HFFc6 (cell line): Measurements from ENCODE around the gene GOSR1. TPM values are rescaled to one million over a fixed set of nuclear protein-coding genes. Genes with fewer than 3 reads are reported as not detected.

ENCODE experiments used
- DNase-seq: peaks from one replicate; pipeline ENCODE4 v3.0.0-alpha.2; 2018
- H3K27ac Mint-ChIP-seq: 2 replicates; pipeline ENCODE4 v1.8.0; 2020; ENCODE audit warnings: mild to moderate bottlenecking, mixed read lengths
- H3K27me3 Mint-ChIP-seq: 2 replicates; pipeline ENCODE4 v1.8.0; 2021; ENCODE audit warnings: mild to moderate bottlenecking, moderate library complexity, mixed read lengths; ENCODE audit not compliant: insufficient read depth
- H3K36me3 Mint-ChIP-seq: 2 replicates; pipeline ENCODE4 v1.8.0; 2021; ENCODE audit warnings: low read depth, mixed read lengths
- H3K4me1 Mint-ChIP-seq: 2 replicates; pipeline ENCODE4 v1.8.0; 2020; ENCODE audit warnings: low read depth, mixed read lengths
- H3K4me3 Mint-ChIP-seq: 2 replicates; pipeline ENCODE4 v1.8.0; 2020; ENCODE audit warnings: mild to moderate bottlenecking, moderate library complexity, mixed read lengths
- H3K9me3 Mint-ChIP-seq: 2 replicates; pipeline ENCODE4 v1.8.0; 2020; ENCODE audit warnings: mild to moderate bottlenecking, mixed read lengths
- CTCF ChIP-seq: fragments of 200-600 bp; sonication (generic); IDR thresholded peaks from 2 replicates; pipeline ENCODE4 v1.5.0; 2021; ENCODE audit warnings: antibody characterized with exemption, mild to moderate bottlenecking
- total RNA-seq, 6 experiments: library from RNA; stranded (reverse); fragmentation: NEBNext Ultra II Directional; extraction: Animal tissue kit (Norgen Biotek cat#: 25700); gene quantifications; 2 replicates in 1 of 6; 3 replicates in 5 of 6; pipeline ENCODE4 v1.2.3, GENCODE V29; 2021

The GOSR1 gene
- total RNA-seq, 6 experiments from 2014 or later, result 41.2 to 47.6 (median 43.9) TPM

- Mint-ChIP-seq H3K9me3 (no peaks in the 10 kb centered on the region), H3K4me1 (peaks cover 22% of the 10 kb centered on the region), H3K27ac (no peak overlapping the region), H3K27me3 (peaks cover 2% of the 10 kb centered on the region; the same call in 1 of the 2 replicates), H3K4me3 (no peak overlapping the region), H3K36me3 (peaks cover 21% of the 10 kb centered on the region)
- no peak for DNase-seq
- TF ChIP-seq CTCF, result no peak
These were observed 28.7 kb downstream of the GOSR1 start for GRCh38 chr17:30505868-30506417.

GRCh38 chr17:30506481-30506880 lies 29.3 kb downstream of the GOSR1 start:
- H3K9me3 Mint-ChIP-seq, result no peaks in the 10 kb centered on the region
- H3K4me1 Mint-ChIP-seq, result peaks cover 22% of the 10 kb centered on the region
- no peak for TF ChIP-seq CTCF
- H3K4me3 Mint-ChIP-seq, result no peak overlapping the region
- peaks cover 17% of the 10 kb centered on the region; the same call in 1 of the 2 replicates for H3K36me3 Mint-ChIP-seq
- H3K27ac Mint-ChIP-seq, result no peak overlapping the region
- DNase-seq, result no peak
- peaks cover 2% of the 10 kb centered on the region; the same call in 1 of the 2 replicates for H3K27me3 Mint-ChIP-seq

GRCh38 chr17:30513346-30513745 lies 36.1 kb downstream of the GOSR1 start:
- no peak for TF ChIP-seq CTCF
- Mint-ChIP-seq H3K27ac (no peak overlapping the region), H3K36me3 (peaks cover 22% of the 10 kb centered on the region), H3K4me3 (no peak overlapping the region), H3K4me1 (peaks cover 18% of the 10 kb centered on the region), H3K27me3 (no peaks in the 10 kb centered on the region), H3K9me3 (no peaks in the 10 kb centered on the region)
- DNase-seq, result no peak

GRCh38 chr17:30514895-30515596 lies 37.8 kb downstream of the GOSR1 start:
- peaks cover 22% of the 10 kb centered on the region for H3K36me3 Mint-ChIP-seq
- TF ChIP-seq CTCF, result no peak
- H3K27ac Mint-ChIP-seq, result no peak overlapping the region
- H3K4me1 Mint-ChIP-seq, result peaks cover 34% of the 10 kb centered on the region
- no peaks in the 10 kb centered on the region for H3K27me3 Mint-ChIP-seq
- no peak overlapping the region for H3K4me3 Mint-ChIP-seq
- H3K9me3 Mint-ChIP-seq, result no peaks in the 10 kb centered on the region
- no peak for DNase-seq

GRCh38 chr17:30517786-30518185 lies 40.6 kb downstream of the GOSR1 start:
- peaks cover 40% of the 10 kb centered on the region for H3K36me3 Mint-ChIP-seq
- no peak for TF ChIP-seq CTCF
- H3K27me3 Mint-ChIP-seq, result no peaks in the 10 kb centered on the region
- peak; percentile 21 for DNase-seq
- peak overlapping the region; percentile 96 for H3K27ac Mint-ChIP-seq
- no peaks in the 10 kb centered on the region for H3K9me3 Mint-ChIP-seq
- peaks cover 56% of the 10 kb centered on the region for H3K4me1 Mint-ChIP-seq
- no peak overlapping the region for H3K4me3 Mint-ChIP-seq
